ENCODE measurements around the gene AOC3.

Gene AOC3

DNA sequence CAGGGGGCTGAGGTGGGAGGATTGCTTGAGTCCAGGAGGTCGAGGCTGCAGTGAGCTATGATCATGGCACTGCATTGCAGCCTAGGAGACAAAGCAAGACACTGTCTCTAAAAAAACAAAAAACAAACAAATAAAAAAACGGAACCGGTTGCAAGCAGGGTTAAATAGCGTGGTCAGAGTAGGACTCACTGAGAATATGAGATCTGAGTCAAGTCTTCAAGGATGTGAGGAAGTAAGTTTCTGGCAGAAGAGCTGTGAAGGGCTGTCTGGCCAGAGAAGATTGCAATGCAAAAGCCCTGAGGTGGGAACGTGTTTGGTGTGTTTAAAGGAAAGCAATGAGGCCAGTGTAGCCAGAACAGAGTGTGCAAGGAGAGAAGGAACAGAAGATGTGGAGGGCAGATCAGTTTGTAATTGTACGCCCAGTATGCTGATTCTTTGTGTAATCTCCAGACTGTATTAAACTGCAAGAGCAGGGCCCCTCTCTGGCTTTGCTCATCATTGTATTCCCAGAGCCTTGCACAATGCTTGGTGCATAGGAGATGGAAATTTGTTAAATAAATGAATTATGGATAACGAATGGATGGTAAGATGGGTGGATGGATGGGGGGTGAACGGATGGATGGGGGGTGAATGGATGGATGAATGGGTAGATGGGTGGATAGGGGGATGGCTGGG lies 55.9 kb downstream of the AOC3 start:
- no peak overlapping the region for H3K4me2 ChIP-seq (ENCODE audit: low read depth, low read length, poor library complexity, severe bottlenecking)
- H3F3A ChIP-seq (ENCODE audit: low read depth): no peaks in the 10 kb centered on the region
- no peak overlapping the region for H3K4me3 ChIP-seq (ENCODE audit: low read length, poor library complexity, severe bottlenecking)
- no peaks in the 10 kb centered on the region for H3K9me2 ChIP-seq (replicated peaks; ENCODE audit: low read depth, low read length)
- H3K27me3 ChIP-seq (ENCODE audit: insufficient read depth, low read length, poor library complexity, severe bottlenecking): no peaks in the 10 kb centered on the region
- no peaks in the 10 kb centered on the region for H4K20me1 ChIP-seq (ENCODE audit: insufficient read depth, low read length, poor library complexity, severe bottlenecking)
- no peaks in the 10 kb centered on the region for H3K36me3 ChIP-seq (ENCODE audit: insufficient read depth, low read length)
- H3K4me1 ChIP-seq (ENCODE audit: insufficient read depth, low read length, poor library complexity, severe bottlenecking): no peaks in the 10 kb centered on the region
- no peaks in the 10 kb centered on the region for H3K79me2 ChIP-seq (ENCODE audit: insufficient read depth, low read length)
- TF ChIP-seq CTCF (conservative IDR thresholded peaks at IDR 0.05; ENCODE audit: low read length): no peak
- no peak overlapping the region for H2AFZ ChIP-seq (ENCODE audit: low read length)
- no peaks in the 10 kb centered on the region for H3K9me3 ChIP-seq (ENCODE audit: insufficient read depth, low read depth, low read length)
- no peak overlapping the region for H3K9ac ChIP-seq (ENCODE audit: low read depth, low read length, poor library complexity, severe bottlenecking)
